HG03571 (cell line): ENCODE data around the gene EXOSC7.

Source experiments
- ATAC-seq: cut with Tn5 transposase; IDR thresholded peaks from one replicate; pipeline ENCODE4 v1.9.1; 2021; ENCODE audit not compliant: unreplicated experiment

EXOSC7 gene

DNA sequence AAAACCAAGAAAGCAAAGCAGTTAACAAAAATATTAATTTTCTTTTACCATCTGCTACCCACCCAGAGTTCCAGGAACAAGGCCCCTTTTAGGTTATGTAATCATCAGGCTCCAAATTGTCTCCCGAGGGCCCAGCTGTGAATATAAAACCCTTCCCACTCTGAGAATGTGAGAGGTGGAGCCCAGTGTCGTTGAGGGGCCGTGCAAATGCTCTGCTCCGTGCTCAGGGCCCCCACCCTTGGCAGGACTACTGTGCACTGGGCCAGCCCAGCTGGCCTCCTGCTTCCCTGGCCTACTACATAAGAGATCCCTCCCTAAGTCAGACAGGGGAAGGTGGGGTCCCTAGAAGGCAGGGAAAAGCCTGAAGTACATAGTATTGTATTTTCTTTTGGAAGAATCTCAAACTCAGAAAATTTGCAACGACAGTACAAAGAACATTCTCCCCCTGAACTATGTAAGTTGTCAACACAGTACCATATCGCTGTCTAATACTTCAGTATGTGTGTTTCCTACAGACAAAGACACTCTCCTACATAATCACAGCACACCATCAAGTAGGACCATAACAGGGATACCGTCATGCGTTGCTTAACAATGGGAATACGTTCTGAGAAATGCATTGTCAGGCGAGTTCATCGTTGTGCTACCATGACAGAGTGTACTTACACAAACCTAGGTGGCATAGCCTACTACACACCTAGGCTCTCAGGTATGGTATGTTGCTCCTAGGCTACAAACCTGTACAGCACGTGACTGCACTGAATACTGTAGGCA, 45.7 kb downstream of the EXOSC7 start:
- no peak for ATAC-seq

DNA sequence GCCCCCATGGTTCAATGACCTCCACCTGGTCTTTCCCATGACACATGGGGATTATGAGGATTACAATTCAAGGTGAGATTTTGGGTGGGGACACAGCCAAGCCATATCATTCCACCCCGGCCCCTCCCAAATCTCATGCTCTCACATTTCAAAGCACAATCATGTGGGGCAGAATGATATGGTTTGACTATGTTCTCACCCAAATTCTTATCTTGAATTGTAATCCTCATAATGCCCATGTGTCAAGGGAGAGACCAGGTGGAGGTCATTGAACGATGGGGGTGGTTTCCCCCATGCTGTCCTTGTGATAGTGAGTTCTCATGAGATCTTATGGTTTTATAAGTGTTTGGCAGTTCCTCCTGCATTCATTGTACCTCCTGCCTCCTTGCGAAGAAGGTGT, 47.6 kb downstream of the EXOSC7 start:
- ATAC-seq, result no peak

DNA sequence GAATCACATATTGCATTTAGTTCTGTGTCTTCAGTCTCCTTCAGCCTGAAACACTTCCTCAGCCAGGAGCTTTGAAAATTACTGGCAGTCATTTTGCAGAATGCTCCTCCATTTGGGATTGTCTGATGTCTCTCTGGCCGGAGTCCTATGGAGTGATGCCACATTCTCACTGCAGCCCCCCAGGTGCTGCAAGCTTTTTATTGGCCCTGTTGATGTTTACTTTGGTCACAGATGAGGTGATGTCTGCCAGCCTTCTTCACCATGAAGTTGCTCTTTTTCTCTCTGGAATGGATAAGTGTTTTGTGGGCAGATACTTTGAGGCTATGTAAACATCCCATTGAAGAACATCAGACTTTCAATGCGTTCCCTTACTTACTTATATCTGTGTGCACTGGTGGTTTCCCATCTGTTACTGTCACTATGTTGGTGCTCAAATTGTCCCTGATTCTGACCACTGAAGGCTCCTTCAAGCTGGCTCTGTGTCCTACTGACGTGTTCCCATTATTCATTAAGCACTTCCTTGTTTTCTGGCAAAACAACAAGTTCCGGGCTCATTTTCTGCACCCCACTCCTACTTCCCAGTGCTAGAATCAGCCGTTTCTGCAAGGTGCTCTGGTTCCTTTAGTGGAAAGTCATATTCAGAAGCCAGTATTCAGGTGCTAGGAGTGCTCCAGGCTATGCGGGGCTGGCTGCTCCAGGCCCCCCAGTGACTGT, 48.7 kb downstream of the EXOSC7 start:
- ATAC-seq, result no peak

DNA sequence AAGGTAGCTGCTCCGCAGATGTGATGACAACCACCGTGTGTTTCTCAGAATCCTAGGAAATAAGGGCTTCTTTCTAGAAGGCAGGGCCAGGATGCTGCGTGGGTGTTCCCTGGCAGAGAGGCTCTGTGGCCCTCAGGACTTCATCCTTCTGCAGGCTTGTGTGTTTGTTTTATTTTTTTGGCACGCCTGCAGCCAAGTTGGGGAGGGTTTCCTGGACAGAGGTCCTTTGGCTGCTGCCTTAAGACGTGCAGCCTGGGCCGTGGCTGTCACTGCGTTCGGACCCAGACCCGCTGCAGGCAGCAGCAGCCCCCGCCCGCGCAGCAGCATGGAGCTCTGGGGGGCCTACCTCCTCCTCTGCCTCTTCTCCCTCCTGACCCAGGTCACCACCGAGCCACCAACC, 50.0 kb downstream of the EXOSC7 start, which contains the start of gene CLEC3B:
Gene CLEC3B (plus strand): TSS at position 266 of the 400 bp plus-strand sequence. CDS start 60 bp downstream, at position 326.
- ATAC-seq, result no peak

DNA sequence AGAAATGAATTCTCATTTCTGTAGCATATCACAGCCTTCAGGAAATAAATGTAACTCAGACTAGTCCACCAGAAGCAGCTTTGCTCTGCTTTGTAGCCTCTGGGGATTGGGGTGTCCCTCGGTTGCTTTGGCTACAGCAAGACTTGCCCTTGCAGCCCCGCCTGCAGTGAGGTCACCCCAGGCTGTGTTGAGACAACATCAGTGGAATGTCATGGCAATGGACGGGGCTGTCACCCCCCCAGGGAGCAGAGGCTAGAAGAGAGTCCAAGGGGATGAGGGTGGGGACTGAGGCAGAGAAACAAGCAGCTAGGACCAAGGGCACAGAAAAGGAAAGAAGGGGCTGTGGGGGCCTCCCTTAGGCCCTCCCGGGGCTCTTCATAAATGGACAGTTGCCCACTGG, 50.9 kb downstream of the EXOSC7 start:
- no peak for ATAC-seq

DNA sequence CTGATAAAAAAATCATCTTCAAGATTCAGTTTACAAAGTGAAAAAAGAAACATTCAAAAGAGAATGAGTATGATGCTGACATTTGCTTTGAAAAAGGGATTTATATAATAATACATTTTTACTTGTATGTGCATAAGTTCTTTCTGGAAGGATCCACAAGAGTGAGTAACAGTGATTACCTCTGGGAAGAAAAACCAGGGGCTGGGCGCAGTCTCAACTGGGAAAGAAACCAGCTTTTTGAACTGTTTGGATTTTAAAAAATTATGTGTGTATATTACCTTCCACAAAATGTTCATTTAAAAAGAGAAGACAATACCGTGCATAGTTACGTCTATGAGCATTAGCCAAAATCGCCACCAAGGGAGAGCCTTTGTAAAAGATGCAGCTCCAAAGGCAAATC, 51.4 kb downstream of the EXOSC7 start:
- no peak for ATAC-seq

DNA sequence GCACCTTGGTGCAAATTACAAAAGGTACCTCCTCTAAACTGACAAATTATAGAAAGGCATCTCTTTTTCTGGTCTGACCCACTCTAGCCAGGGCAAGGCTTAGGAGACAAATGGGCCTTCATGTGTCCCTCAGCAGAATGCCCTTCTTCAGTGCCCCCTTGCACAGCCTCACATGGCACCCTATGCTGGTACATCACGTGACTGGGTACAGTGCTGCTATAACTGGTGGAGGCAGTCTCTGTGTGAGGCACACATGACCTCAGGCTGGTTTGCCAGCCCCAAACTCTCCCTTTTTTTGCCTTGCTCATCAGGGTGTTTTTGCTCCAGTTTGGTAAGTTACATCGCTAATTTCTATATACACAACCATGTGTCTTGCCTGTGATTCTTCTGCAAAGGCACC, 53.2 kb downstream of the EXOSC7 start:
- ATAC-seq, result no peak

DNA sequence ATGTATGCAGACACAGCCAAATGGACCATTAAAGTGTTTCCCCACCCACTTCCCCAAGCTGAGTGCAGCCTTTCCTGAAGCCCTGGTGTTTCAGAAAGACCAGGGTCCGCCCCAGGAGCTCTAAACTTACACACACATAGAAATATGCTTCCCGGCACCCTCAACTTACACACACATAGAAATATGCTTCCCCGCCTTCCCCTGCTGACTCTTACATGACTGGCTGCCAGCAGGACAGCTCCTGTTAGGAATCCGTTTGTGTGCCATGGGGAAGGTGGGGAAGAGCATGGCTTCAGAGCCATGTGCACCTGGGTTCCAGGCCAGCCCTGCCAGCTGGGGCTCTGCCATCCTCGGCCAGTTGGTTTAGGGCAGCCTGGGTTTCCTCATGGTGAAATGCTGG, 53.6 kb downstream of the EXOSC7 start:
- ATAC-seq, result no peak

DNA sequence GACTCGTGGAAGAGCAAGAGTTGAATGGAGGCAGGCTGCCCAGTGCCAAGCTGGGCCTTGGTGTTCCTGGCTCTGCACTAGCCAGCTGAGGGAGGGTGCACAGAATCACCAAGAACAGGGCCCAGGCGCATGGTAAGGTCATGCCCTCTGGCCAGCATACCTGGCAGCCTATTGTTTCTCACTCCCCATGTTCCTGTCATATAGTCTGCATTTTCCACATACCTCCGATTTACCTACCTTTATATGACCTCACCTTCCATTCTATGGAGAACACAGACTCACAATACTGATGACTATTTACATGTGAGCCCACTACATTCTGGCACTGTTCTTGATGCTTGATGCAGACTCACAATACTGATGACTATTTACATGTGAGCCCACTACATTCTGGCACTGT, 55.5 kb downstream of the EXOSC7 start:
- no peak for ATAC-seq

DNA sequence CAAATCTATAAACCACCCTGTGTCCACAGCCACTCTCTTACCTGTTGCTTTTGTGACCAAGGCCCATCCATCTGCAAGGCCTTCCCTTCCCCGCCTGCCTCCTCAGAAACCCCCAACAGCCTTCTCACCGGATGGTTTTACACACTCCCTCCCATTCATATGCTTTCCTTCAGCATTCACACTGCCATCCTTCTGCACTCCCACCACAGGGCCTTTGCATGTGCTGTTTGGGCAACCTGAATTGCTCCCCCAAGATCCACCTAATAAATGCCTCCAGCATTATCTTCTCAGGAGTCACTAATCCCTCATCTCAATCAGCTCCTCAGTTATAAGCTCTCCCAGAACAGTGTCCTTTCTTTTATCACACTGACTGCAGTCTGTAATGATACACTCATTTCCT, 56.1 kb downstream of the EXOSC7 start:
- ATAC-seq, result no peak

DNA sequence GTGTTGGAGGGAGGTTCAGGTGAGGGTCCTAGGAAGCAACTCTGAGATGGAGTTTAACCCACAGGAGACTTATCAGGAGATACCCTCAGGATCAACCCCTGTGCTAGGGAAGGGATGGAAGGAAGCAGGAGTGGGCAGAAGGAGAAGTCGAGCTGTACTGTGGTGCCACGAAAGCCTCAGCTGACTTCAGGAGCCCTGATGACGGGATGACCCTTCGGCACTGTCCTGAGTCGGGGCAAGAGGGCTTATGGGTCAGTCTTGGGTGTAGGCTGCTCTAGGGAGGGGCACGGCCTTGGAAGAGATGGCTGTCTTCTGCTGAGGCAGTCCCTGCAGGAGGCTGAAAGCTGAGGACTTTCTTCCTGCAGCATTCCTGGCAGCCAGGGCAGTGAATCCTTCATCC, 57.7 kb downstream of the EXOSC7 start:
- no peak for ATAC-seq

DNA sequence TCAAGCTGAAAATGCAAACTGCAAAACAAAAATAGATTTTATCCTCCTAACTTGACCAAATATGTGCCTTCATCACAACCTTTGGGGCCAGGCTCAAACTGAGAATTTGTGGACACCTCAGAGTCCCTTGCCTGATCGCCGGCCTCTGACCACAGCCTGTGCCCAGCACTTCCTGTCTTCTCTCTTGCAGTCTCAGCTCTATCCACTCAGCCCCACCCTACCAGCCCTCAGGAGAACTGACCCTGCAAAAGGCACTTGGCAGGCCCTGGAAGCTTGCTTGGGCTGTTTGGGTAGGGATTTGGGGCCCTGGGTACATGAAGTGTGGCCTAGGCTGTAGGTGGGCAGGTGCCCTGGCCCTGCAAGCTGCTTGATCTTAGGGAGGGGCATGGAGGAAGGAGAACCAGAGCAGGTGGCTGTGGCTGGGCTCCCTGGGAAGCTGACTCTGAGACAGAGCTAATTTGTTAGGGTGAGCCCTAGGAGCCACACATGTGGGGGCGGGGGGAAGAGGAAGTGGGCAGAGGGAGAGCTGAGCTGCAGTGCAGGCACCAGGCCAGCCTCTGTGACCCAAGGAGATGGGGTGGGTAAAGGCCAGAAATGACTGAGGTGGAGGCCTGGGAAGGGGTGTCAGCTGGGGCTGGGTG, 58.7 kb downstream of the EXOSC7 start:
- ATAC-seq, result no peak

DNA sequence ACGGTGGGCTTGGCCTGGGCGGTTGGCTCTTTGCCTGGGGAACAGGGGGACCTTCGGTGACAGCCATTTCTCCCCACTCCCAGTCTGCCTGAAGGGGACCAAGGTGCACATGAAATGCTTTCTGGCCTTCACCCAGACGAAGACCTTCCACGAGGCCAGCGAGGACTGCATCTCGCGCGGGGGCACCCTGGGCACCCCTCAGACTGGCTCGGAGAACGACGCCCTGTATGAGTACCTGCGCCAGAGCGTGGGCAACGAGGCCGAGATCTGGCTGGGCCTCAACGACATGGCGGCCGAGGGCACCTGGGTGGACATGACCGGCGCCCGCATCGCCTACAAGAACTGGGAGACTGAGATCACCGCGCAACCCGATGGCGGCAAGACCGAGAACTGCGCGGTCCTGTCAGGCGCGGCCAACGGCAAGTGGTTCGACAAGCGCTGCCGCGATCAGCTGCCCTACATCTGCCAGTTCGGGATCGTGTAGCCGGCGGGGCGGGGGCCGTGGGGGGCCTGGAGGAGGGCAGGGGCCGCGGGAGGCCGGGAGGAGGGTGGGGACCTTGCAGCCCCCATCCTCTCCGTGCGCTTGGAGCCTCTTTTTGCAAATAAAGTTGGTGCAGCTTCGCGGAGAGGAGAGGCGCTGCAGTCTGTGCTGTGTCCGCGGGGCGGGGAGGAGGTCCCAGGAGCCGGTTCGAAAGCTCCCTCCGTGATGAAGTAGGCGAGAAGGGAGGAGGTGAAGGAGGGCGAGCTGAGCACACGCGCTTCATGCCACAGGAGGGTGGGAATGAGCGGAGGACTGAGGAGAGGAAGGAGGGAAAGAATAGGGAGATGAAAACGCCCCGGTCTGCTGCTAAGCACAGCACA, 59.6 kb downstream of the EXOSC7 start:
- no peak for ATAC-seq

DNA sequence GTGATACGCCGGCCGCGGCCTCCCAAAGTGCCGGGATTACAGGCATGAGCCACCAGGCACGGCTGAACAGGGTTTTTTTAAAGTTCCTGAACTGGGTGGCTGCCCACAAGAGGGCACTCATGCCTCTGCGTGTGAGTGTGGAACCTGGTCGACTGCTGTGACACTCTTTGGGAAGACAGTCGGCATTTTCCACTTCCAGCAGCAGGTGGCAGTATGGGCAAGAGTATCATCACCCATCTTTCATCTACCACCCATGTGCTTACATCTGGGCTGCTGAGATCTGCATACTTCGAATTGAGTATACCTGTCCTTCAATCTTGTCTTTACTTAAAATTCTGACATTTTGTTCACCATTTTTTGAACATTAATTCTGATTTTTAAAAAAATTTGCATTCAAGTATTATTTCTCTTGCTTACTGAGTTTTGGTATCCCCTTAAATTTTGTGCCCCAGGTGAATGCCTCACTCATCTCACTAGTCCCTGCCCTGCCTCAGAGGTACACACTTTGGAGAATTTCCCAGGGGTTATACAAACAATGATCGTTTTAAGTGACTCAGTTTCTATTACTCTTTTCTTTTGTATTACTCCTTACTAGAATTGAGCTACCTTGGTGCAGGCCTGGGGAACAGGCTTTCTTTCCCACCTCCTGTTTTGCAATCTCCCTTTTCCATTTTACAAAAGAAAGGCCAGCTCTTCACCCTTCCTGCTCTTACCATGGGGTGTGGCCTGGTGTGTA, 61.8 kb downstream of the EXOSC7 start:
- ATAC-seq, result peak; percentile 40

DNA sequence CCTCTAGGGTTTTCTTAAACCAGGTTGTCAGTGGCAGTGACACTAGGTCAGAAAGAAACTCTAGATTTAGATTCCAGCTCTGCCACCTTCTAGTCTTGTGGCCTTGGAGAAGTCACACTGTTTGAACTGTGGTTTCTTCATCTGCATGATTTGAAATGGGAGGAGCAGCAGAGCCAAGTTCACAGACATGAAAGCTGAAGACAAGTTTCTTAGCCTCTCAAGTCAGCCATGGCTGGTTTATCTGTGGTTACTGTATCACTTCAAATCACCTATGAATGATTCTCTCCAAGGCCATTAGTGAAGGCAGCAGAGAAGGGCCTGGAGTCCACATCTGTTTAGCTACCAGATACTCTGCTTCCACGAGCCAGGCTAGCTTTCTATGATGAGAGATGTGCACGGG, 65.6 kb downstream of the EXOSC7 start:
- ATAC-seq, result no peak

DNA sequence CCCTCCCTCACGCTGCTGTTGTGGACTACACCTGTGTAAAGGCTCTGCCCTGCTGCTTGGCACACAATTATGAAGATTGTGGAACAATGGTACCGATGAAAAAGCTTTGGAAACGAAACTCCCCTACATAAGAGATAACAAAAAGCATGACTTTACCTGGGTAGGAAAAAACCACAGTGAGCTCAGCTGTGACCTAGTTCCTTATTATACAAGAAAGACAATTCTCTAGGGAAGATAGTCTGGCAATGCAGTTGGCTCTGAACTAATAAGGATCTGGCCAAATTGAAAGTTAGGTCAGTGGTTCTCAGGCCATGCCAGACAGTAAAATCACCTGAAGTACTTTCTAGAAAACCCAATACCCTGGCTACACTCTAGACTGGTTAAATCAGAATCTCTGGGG, 66.1 kb downstream of the EXOSC7 start:
- no peak for ATAC-seq

DNA sequence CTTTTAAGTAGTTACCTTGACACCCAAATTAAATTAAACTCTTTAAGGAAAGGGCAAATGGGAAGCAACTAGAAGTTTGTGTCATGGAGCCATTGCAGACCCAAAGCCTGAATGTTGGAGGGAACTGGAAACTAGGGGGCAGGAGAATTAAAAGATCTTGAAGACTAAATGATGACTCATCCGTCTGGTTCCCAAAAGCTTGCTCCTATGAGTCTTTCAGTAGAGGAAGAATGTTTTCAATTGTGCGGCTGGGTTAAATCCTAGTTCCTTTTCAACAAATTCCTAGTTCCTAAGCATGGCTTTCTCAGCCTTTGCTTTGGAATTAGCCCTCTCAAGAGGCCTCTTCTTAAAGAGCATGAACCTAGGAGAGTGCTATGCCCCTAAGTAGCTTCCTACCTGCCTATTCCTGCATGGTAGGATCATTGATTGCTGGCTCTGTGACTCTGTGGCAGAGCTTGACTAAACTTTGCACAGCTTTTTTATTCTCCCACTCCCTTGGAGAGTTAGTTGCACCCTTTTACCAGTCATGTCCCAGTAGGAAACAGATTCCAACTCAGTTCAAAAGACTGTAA, 67.8 kb downstream of the EXOSC7 start:
- ATAC-seq, result no peak

DNA sequence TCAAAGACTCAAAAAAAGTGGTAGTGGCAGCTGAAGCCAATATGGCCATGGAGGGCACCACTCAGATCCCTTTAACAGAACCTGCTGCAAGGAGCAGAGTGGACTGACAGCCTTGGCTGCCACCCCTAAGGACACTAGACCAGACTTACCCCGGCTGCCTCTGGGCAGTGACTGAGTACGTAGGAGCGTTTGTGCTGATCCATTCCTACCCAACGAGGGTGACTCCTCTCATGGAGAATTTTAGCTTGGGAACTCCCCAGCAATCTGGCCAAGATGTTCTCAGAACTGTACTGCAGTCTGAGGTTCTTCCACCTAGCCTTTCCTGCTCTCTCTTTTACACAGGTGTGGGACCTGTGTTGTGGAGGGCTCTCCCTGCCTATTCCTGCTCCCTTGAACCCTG, 72.2 kb downstream of the EXOSC7 start:
- no peak for ATAC-seq

DNA sequence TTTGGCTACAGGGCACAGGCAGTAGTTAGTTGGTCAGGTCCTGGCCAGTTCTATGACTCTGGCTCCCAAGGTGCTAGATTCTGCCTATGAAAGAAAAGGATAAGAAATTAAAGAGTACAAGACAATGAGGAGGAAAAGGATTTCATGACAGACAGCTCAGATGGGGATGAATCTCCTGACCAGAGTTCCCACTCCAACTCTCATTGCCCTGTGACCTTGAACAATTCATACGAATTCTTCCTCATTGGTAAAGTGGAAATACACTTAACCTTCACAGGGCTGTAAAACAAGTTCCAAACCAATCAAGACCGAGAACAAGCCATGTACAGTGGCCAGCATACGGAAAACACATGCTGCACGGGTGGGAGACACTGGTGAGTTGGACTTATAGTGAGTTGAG, 73.8 kb downstream of the EXOSC7 start:
- ATAC-seq, result no peak

DNA sequence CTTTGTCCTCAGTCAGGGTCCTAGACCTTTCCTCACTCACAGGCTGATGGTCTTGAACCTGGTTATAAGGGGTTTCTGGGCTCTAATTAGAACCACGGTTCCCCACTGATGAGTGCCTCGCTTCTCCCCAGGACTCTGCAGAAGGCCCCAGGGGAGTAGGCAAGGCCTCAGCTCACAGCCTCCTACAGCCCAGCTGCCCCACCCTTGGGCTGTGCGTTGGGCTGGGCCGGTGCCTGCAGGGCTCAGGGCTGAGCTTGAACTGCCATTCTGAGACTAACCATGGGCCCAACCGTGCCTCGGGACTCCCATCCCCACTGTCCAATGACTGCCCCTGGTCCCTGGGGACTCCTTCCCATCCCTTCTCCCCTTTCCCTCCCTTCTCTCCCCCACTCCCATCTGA, 75.6 kb downstream of the EXOSC7 start:
- no peak for ATAC-seq
